SK-N-SH treated with all-trans-retinoic acid at 6 μM for 48 hours (cell line): Measurements from ENCODE around the gene TMOD3.

Experiments used
- ATAC-seq: fragments of 200-7000 bp; cut with Tn5 transposase; 3 replicates; pipeline ENCODE4 v1.9.1; 2020; ENCODE audit warnings: mild to moderate bottlenecking, moderate library complexity
- BACH2 ChIP-seq: fragments of 250-450 bp; sonication (Bioruptor Pico); IDR thresholded peaks from 2 replicates; pipeline ENCODE4 v1.9.0; 2021; ENCODE audit warnings: mild to moderate bottlenecking, borderline replicate concordance
- CSDC2 ChIP-seq: fragments of 250-450 bp; sonication (Bioruptor Pico); IDR thresholded peaks from 2 replicates; pipeline ENCODE4 v1.5.0; 2020; ENCODE audit warnings: mild to moderate bottlenecking, moderate library complexity
- ESRRG ChIP-seq: fragments of 250-450 bp; sonication (Bioruptor Pico); IDR thresholded peaks from 2 replicates; pipeline ENCODE4 v1.6.1; 2021; ENCODE audit warnings: mild to moderate bottlenecking
- GLIS3 ChIP-seq: fragments of 250-450 bp; sonication (Bioruptor Pico); IDR thresholded peaks from 2 replicates; pipeline ENCODE4 v1.5.0; 2020; ENCODE audit warnings: mild to moderate bottlenecking, moderate library complexity
- ISL1 ChIP-seq: fragments of 250-450 bp; sonication (Bioruptor Pico); IDR thresholded peaks from 2 replicates; pipeline ENCODE4 v2.1.2; 2022; ENCODE audit warnings: mild to moderate bottlenecking, moderate library complexity
- OSR1 ChIP-seq: fragments of 250-450 bp; sonication (Bioruptor Pico); IDR thresholded peaks from 2 replicates; pipeline ENCODE4 v1.8.0; 2022; ENCODE audit warnings: moderate library complexity, mild to moderate bottlenecking, inconsistent platforms
- PPARA ChIP-seq: fragments of 250-450 bp; sonication (Bioruptor Pico); IDR thresholded peaks from 2 replicates; pipeline ENCODE4 v1.5.0; 2020; ENCODE audit warnings: mild to moderate bottlenecking, borderline replicate concordance
- RARB ChIP-seq: fragments of 250-450 bp; sonication (Bioruptor Pico); IDR thresholded peaks from 2 replicates; pipeline ENCODE4 v1.8.0; 2021; ENCODE audit warnings: mild to moderate bottlenecking, moderate library complexity
- SNAI2 ChIP-seq: fragments of 250-450 bp; sonication (Bioruptor Pico); IDR thresholded peaks from 2 replicates; pipeline ENCODE4 v1.5.0; 2020; ENCODE audit warnings: mild to moderate bottlenecking, moderate library complexity
- TCF4 ChIP-seq: fragments of 250-450 bp; sonication (Bioruptor Pico); IDR thresholded peaks from 2 replicates; pipeline ENCODE4 v1.8.0; 2021; ENCODE audit warnings: mild to moderate bottlenecking, moderate library complexity, borderline replicate concordance
- TOX ChIP-seq: fragments of 250-450 bp; sonication (Bioruptor Pico); IDR thresholded peaks from 2 replicates; pipeline ENCODE4 v1.8.0; 2021; ENCODE audit warnings: mild to moderate bottlenecking, moderate library complexity, borderline replicate concordance
- ZC3H10 ChIP-seq: fragments of 250-450 bp; sonication (Bioruptor Pico); IDR thresholded peaks from 2 replicates; pipeline ENCODE4 v1.5.1; 2021; ENCODE audit warnings: mild to moderate bottlenecking, moderate library complexity
- ZFP3 ChIP-seq: fragments of 250-450 bp; sonication (Bioruptor Pico); IDR thresholded peaks from 2 replicates; pipeline ENCODE4 v1.5.0; 2020; ENCODE audit warnings: mild to moderate bottlenecking, moderate library complexity
- ZFP30 ChIP-seq: fragments of 450-650 bp; formaldehyde crosslinking; IDR thresholded peaks from 2 replicates; pipeline ENCODE4 v1.5.0; 2022; ENCODE audit warnings: mild to moderate bottlenecking, moderate library complexity
- ZNF565 ChIP-seq: fragments of 450-650 bp; formaldehyde crosslinking; conservative IDR thresholded peaks from 2 replicates; pipeline ENCODE4 v1.5.0; 2020; ENCODE audit warnings: low read depth, mild to moderate bottlenecking, moderate library complexity
- ZNF8 ChIP-seq: fragments of 450-650 bp; formaldehyde crosslinking; IDR thresholded peaks from 2 replicates; pipeline ENCODE4 v1.5.0; 2020; ENCODE audit warnings: mild to moderate bottlenecking, moderate library complexity
- TF ChIP-seq, protein P1 (sequence below): fragments of 250-450 bp; sonication (Bioruptor Pico); IDR thresholded peaks from 2 replicates; pipeline ENCODE4 v1.8.0; 2020; ENCODE audit warnings: mild to moderate bottlenecking, moderate library complexity, borderline replicate concordance
- TF ChIP-seq, protein P2 (sequence below): fragments of 250-450 bp; sonication (Bioruptor Pico); IDR thresholded peaks from 2 replicates; pipeline ENCODE4 v1.5.1; 2021; ENCODE audit warnings: mild to moderate bottlenecking, moderate library complexity
- TF ChIP-seq, protein P3 (sequence below): fragments of 250-450 bp; sonication (Bioruptor Pico); IDR thresholded peaks from 2 replicates; pipeline ENCODE4 v1.5.0; 2020; ENCODE audit warnings: mild to moderate bottlenecking, moderate library complexity
- TF ChIP-seq, protein P4 (sequence below): fragments of 250-450 bp; sonication (Bioruptor Pico); IDR thresholded peaks from 2 replicates; pipeline ENCODE4 v1.5.1; 2020; ENCODE audit warnings: low read depth, mild to moderate bottlenecking, moderate library complexity
- TF ChIP-seq, protein P5 (sequence below): fragments of 250-450 bp; sonication (Bioruptor Pico); IDR thresholded peaks from 2 replicates; pipeline ENCODE4 v1.8.0; 2021; ENCODE audit warnings: low read depth, mild to moderate bottlenecking, moderate library complexity, borderline replicate concordance

The TMOD3 gene

DNA sequence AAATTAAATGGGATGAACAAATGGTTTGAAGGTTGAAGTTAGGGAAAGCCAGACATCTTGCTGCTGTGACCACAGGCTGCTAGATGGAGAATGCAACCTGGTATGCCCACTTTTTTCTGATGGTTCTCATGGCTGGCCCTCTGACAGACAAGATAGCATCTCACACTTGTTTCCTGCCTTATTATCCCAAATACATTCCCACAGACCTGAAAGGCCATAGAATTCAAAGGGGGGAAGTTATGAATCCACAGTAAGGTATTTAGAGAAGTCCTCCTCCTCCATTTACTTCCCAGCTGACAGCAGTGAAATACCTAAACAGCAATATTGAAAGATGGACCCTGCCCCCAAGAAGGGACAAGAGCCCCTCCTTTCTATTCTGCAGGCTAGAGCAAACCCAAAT is 109.8 kb downstream of the TMOD3 start:
- ATAC-seq, result no peak; the same call in none of the 3 replicates
- no peak for TF ChIP-seq SNAI2 (CRISPR knock-in tag)
- TF ChIP-seq ZNF565, result no peak
- TF ChIP-seq ZNF8 (CRISPR knock-in tag), result no peak
- no peak for TF ChIP-seq TCF4
- TF ChIP-seq, protein P1, sequence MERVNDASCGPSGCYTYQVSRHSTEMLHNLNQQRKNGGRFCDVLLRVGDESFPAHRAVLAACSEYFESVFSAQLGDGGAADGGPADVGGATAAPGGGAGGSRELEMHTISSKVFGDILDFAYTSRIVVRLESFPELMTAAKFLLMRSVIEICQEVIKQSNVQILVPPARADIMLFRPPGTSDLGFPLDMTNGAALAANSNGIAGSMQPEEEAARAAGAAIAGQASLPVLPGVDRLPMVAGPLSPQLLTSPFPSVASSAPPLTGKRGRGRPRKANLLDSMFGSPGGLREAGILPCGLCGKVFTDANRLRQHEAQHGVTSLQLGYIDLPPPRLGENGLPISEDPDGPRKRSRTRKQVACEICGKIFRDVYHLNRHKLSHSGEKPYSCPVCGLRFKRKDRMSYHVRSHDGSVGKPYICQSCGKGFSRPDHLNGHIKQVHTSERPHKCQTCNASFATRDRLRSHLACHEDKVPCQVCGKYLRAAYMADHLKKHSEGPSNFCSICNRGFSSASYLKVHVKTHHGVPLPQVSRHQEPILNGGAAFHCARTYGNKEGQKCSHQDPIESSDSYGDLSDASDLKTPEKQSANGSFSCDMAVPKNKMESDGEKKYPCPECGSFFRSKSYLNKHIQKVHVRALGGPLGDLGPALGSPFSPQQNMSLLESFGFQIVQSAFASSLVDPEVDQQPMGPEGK, result no peak
- TF ChIP-seq ISL1 (CRISPR knock-in tag), result no peak
- TF ChIP-seq, protein P2, sequence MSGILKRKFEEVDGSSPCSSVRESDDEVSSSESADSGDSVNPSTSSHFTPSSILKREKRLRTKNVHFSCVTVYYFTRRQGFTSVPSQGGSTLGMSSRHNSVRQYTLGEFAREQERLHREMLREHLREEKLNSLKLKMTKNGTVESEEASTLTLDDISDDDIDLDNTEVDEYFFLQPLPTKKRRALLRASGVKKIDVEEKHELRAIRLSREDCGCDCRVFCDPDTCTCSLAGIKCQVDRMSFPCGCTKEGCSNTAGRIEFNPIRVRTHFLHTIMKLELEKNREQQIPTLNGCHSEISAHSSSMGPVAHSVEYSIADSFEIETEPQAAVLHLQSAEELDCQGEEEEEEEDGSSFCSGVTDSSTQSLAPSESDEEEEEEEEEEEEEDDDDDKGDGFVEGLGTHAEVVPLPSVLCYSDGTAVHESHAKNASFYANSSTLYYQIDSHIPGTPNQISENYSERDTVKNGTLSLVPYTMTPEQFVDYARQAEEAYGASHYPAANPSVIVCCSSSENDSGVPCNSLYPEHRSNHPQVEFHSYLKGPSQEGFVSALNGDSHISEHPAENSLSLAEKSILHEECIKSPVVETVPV, result no peak
- TF ChIP-seq, protein P3, sequence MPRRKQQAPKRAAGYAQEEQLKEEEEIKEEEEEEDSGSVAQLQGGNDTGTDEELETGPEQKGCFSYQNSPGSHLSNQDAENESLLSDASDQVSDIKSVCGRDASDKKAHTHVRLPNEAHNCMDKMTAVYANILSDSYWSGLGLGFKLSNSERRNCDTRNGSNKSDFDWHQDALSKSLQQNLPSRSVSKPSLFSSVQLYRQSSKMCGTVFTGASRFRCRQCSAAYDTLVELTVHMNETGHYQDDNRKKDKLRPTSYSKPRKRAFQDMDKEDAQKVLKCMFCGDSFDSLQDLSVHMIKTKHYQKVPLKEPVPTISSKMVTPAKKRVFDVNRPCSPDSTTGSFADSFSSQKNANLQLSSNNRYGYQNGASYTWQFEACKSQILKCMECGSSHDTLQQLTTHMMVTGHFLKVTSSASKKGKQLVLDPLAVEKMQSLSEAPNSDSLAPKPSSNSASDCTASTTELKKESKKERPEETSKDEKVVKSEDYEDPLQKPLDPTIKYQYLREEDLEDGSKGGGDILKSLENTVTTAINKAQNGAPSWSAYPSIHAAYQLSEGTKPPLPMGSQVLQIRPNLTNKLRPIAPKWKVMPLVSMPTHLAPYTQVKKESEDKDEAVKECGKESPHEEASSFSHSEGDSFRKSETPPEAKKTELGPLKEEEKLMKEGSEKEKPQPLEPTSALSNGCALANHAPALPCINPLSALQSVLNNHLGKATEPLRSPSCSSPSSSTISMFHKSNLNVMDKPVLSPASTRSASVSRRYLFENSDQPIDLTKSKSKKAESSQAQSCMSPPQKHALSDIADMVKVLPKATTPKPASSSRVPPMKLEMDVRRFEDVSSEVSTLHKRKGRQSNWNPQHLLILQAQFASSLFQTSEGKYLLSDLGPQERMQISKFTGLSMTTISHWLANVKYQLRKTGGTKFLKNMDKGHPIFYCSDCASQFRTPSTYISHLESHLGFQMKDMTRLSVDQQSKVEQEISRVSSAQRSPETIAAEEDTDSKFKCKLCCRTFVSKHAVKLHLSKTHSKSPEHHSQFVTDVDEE (CRISPR knock-in tag), result no peak
- TF ChIP-seq GLIS3 (CRISPR knock-in tag), result no peak
- no peak for TF ChIP-seq RARB
- TF ChIP-seq ESRRG, result no peak
- no peak for TF ChIP-seq TOX (CRISPR knock-in tag)
- no peak for TF ChIP-seq ZFP30 (CRISPR knock-in tag)
- TF ChIP-seq, protein P4, sequence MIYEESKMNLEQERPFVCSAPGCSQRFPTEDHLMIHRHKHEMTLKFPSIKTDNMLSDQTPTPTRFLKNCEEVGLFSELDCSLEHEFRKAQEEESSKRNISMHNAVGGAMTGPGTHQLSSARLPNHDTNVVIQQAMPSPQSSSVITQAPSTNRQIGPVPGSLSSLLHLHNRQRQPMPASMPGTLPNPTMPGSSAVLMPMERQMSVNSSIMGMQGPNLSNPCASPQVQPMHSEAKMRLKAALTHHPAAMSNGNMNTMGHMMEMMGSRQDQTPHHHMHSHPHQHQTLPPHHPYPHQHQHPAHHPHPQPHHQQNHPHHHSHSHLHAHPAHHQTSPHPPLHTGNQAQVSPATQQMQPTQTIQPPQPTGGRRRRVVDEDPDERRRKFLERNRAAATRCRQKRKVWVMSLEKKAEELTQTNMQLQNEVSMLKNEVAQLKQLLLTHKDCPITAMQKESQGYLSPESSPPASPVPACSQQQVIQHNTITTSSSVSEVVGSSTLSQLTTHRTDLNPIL (CRISPR knock-in tag), result no peak
- TF ChIP-seq CSDC2 (CRISPR knock-in tag), result no peak
- TF ChIP-seq OSR1 (CRISPR knock-in tag), result no peak
- no peak for TF ChIP-seq ZC3H10 (CRISPR knock-in tag)
- TF ChIP-seq, protein P5, sequence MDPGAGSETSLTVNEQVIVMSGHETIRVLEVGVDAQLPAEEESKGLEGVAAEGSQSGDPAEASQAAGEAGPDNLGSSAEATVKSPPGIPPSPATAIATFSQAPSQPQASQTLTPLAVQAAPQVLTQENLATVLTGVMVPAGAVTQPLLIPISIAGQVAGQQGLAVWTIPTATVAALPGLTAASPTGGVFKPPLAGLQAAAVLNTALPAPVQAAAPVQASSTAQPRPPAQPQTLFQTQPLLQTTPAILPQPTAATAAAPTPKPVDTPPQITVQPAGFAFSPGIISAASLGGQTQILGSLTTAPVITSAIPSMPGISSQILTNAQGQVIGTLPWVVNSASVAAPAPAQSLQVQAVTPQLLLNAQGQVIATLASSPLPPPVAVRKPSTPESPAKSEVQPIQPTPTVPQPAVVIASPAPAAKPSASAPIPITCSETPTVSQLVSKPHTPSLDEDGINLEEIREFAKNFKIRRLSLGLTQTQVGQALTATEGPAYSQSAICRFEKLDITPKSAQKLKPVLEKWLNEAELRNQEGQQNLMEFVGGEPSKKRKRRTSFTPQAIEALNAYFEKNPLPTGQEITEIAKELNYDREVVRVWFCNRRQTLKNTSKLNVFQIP, result no peak
- no peak for TF ChIP-seq BACH2 (CRISPR knock-in tag)
- no peak for TF ChIP-seq ZFP3 (CRISPR knock-in tag)

DNA sequence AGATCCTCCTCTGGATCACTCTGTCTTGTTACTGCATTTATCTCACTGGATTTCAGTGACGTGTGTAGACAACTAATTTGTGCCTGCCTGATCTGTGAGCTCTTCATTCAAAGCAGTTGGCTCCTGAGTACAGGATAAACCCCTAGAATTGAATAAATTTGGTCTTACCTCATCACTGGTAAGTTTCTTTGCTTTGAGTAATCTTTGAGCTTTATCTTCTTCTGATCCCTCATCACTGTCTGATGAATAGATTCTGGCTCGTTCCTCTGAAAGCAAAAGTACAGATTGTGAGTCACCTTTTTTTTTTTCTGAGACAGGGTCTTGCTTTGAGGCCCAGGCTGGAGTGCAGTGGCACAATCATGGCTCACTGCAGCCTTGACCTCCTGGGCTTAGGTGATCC is 117.7 kb downstream of the TMOD3 start:
- no peak for ATAC-seq
- TF ChIP-seq, protein P4 (CRISPR knock-in tag), result no peak
- TF ChIP-seq GLIS3 (CRISPR knock-in tag), result no peak
- TF ChIP-seq, protein P2, result no peak
- no peak for TF ChIP-seq TCF4
- no peak for TF ChIP-seq SNAI2 (CRISPR knock-in tag)
- TF ChIP-seq PPARA (CRISPR knock-in tag), result no peak
- TF ChIP-seq, protein P1, result no peak
- TF ChIP-seq ZNF565, result no peak
- TF ChIP-seq ZNF8 (CRISPR knock-in tag), result no peak
- no peak for TF ChIP-seq ZFP30 (CRISPR knock-in tag)
- TF ChIP-seq, protein P5, result no peak
